ENCODE results near the gene MAMLD1.
"Not testable (repeated sequence)": the region's sequence is repeated elsewhere in the genome, so short reads cannot be mapped to it uniquely, and the experiment has no call there.

MAMLD1 gene

GRCh38 chrX:150362599-150363481, at the start of gene MAMLD1:
TSS of gene MAMLD1 (plus strand) at chrX:150363317. CDS start at chrX:150445517, 82,200 bp downstream.
- DNase-seq (ENCODE audit: low spot score) = peak; percentile 72

- no peak for DNase-seq (ENCODE audit: low spot score)
Measured at GRCh38 chrX:150313514-150313913, 49.6 kb upstream of the MAMLD1 start.

- no peak for DNase-seq (ENCODE audit: low spot score)
Measured at GRCh38 chrX:150314186-150314585, 48.9 kb upstream of the MAMLD1 start.

- DNase-seq (ENCODE audit: low spot score) = no peak
Measured at GRCh38 chrX:150316564-150316963, 46.6 kb upstream of the MAMLD1 start.

- no peak for DNase-seq (ENCODE audit: low spot score)
Measured at GRCh38 chrX:150323020-150323419, 40.1 kb upstream of the MAMLD1 start.

- no peak for DNase-seq (ENCODE audit: low spot score)
Measured at GRCh38 chrX:150324035-150324728, 38.9 kb upstream of the MAMLD1 start.

GRCh38 chrX:150324919-150325318, 38.2 kb upstream of the MAMLD1 start:
- DNase-seq (ENCODE audit: low spot score) = no peak

- no peak for DNase-seq (ENCODE audit: low spot score)
Measured at GRCh38 chrX:150326541-150327247, 36.4 kb upstream of the MAMLD1 start.

GRCh38 chrX:150329282-150329681, 33.8 kb upstream of the MAMLD1 start:
- DNase-seq (ENCODE audit: low spot score) = no peak

- no peak for DNase-seq (ENCODE audit: low spot score)
Measured at GRCh38 chrX:150329868-150330267, 33.2 kb upstream of the MAMLD1 start.

- DNase-seq (ENCODE audit: low spot score) = no peak
Measured at GRCh38 chrX:150332023-150332422, 31.1 kb upstream of the MAMLD1 start.

- DNase-seq (ENCODE audit: low spot score) = no peak
Measured at GRCh38 chrX:150334100-150334499, 29.0 kb upstream of the MAMLD1 start.

GRCh38 chrX:150334981-150335380, 28.1 kb upstream of the MAMLD1 start:
- DNase-seq (ENCODE audit: low spot score) = no peak

- DNase-seq (ENCODE audit: low spot score) = no peak
Measured at GRCh38 chrX:150337026-150337425, 26.1 kb upstream of the MAMLD1 start.

GRCh38 chrX:150337536-150337935, 25.6 kb upstream of the MAMLD1 start:
- no peak for DNase-seq (ENCODE audit: low spot score)

GRCh38 chrX:150338615-150339014, 24.5 kb upstream of the MAMLD1 start:
- no peak for DNase-seq (ENCODE audit: low spot score)

GRCh38 chrX:150339736-150340135, 23.4 kb upstream of the MAMLD1 start:
- no peak for DNase-seq (ENCODE audit: low spot score)

- DNase-seq (ENCODE audit: low spot score) = not testable (repeated sequence)
Measured at GRCh38 chrX:150340326-150340725, 22.8 kb upstream of the MAMLD1 start.

GRCh38 chrX:150347471-150347870, 15.6 kb upstream of the MAMLD1 start:
- DNase-seq (ENCODE audit: low spot score) = no peak

- no peak for DNase-seq (ENCODE audit: low spot score)
Measured at GRCh38 chrX:150348365-150348764, 14.8 kb upstream of the MAMLD1 start.

- no peak for DNase-seq (ENCODE audit: low spot score)
Measured at GRCh38 chrX:150352114-150352513, 11.0 kb upstream of the MAMLD1 start.

GRCh38 chrX:150352581-150352980, 10.5 kb upstream of the MAMLD1 start:
- DNase-seq (ENCODE audit: low spot score) = no peak

- no peak for DNase-seq (ENCODE audit: low spot score)
Measured at GRCh38 chrX:150355913-150356312, 7.2 kb upstream of the MAMLD1 start.
